DOHH2 (cell line): Measurements from ENCODE around the gene FFAR1.

ENCODE experiments used
- H3F3A ChIP-seq: fragments of 200-600 bp; sonication (generic), shearing (Covaris generic); 2 replicates; pipeline ENCODE4 v1.6.0; 2016; ENCODE audit warnings: antibody characterized with exemption, mild to moderate bottlenecking; ENCODE audit not compliant: control insufficient read depth, insufficient read depth
- H3K27ac ChIP-seq: fragments of 200-600 bp; sonication (generic); 2 replicates; pipeline ENCODE4 v1.5.1; 2014; ENCODE audit warnings: low read depth, mild to moderate bottlenecking, low read length, moderate library complexity
- H3K27me3 ChIP-seq: fragments of 200-600 bp; sonication (generic); 2 replicates; pipeline ENCODE4 v1.6.1; 2014; ENCODE audit warnings: mild to moderate bottlenecking, low read length, mixed read lengths; ENCODE audit not compliant: control insufficient read depth
- H3K36me3 ChIP-seq: fragments of 200-600 bp; sonication (generic); 2 replicates; pipeline ENCODE4 v1.6.1; 2014; ENCODE audit warnings: mild to moderate bottlenecking, low read length, moderate library complexity, mixed read lengths; ENCODE audit not compliant: control insufficient read depth
- H3K4me1 ChIP-seq: fragments of 200-600 bp; sonication (generic); 2 replicates; pipeline ENCODE4 v1.6.1; 2014; ENCODE audit warnings: mild to moderate bottlenecking, low read length, mixed read lengths; ENCODE audit not compliant: control insufficient read depth
- H3K4me2 ChIP-seq: fragments of 200-600 bp; sonication (generic); 2 replicates; pipeline ENCODE4 v1.6.0; 2014; ENCODE audit warnings: mild to moderate bottlenecking, low read length, moderate library complexity
- H3K4me3 ChIP-seq: fragments of 200-600 bp; sonication (generic); 2 replicates; pipeline ENCODE4 v1.5.1; 2014; ENCODE audit warnings: mild to moderate bottlenecking, low read length, mixed read lengths
- H3K79me2 ChIP-seq: fragments of 200-600 bp; sonication (generic); 2 replicates; pipeline ENCODE4 v1.6.1; 2014; ENCODE audit warnings: mild to moderate bottlenecking, low read length, mixed read lengths; ENCODE audit not compliant: control insufficient read depth
- H3K9me2 ChIP-seq: fragments of 200-600 bp; sonication (generic); replicated peaks from 2 replicates; pipeline ENCODE4 v1.6.1; 2014; ENCODE audit warnings: mild to moderate bottlenecking, low read length, mixed read lengths; ENCODE audit not compliant: control insufficient read depth
- H3K9me3 ChIP-seq: fragments of 200-600 bp; sonication (generic); 2 replicates; pipeline ENCODE4 v1.6.1; 2014; ENCODE audit warnings: antibody characterized with exemption, low read length, mixed read lengths; ENCODE audit not compliant: control insufficient read depth, insufficient read depth
- H4K20me1 ChIP-seq: fragments of 200-600 bp; sonication (generic); 2 replicates; pipeline ENCODE4 v1.6.0; 2014; ENCODE audit warnings: low read depth, mild to moderate bottlenecking, antibody characterized with exemption, low read length, moderate library complexity; ENCODE audit not compliant: control insufficient read depth, insufficient read depth
- EZH2phosphoT487 ChIP-seq: fragments of 200-600 bp; sonication (generic); IDR thresholded peaks from 2 replicates; pipeline ENCODE4 v1.6.1; 2017; ENCODE audit warnings: borderline replicate concordance, mild to moderate bottlenecking, antibody characterized with exemption, low read length, moderate library complexity, mixed read lengths
- TF ChIP-seq, protein P1 (sequence below): fragments of 200-600 bp; sonication (generic); IDR thresholded peaks from one replicate; pipeline ENCODE4 v1.5.1; 2014; ENCODE audit warnings: antibody characterized with exemption, mild to moderate bottlenecking, low read depth, low read length; ENCODE audit not compliant: poor library complexity, severe bottlenecking

Gene FFAR1

DNA sequence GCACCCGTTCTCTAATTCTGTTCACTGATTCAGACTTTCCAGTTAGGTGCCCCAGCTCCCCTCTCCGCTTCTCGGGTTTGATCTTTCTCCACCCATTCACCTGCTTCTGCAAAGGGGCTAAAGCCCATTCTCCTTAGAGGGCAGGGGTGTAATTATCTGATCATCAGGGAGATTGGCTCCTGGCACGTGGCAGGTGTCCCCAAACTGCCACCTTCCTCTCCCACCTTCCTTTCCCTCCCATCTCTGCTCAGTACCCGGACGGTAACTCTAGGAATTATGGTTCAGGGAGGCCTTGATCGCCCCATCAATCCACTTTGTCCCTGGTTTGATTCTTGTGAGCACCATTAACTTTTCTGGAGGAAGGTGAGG, 212 bp downstream of the FFAR1 start:
- Histone ChIP-seq H3K9me2 (no peaks in the 10 kb centered on the region), H3F3A (peaks cover 62% of the 10 kb centered on the region), H3K4me1 (peaks cover 100% of the 10 kb centered on the region), H3K4me2 (peak overlapping the region; percentile 59), H3K27ac (peak overlapping the region; percentile 92), H4K20me1 (peaks cover 19% of the 10 kb centered on the region), H3K79me2 (no peaks in the 10 kb centered on the region), H3K9me3 (no peaks in the 10 kb centered on the region), H3K27me3 (no peaks in the 10 kb centered on the region), H3K4me3 (peak overlapping the region; percentile 30), H3K36me3 (peaks cover 54% of the 10 kb centered on the region)
- TF ChIP-seq, protein P1, sequence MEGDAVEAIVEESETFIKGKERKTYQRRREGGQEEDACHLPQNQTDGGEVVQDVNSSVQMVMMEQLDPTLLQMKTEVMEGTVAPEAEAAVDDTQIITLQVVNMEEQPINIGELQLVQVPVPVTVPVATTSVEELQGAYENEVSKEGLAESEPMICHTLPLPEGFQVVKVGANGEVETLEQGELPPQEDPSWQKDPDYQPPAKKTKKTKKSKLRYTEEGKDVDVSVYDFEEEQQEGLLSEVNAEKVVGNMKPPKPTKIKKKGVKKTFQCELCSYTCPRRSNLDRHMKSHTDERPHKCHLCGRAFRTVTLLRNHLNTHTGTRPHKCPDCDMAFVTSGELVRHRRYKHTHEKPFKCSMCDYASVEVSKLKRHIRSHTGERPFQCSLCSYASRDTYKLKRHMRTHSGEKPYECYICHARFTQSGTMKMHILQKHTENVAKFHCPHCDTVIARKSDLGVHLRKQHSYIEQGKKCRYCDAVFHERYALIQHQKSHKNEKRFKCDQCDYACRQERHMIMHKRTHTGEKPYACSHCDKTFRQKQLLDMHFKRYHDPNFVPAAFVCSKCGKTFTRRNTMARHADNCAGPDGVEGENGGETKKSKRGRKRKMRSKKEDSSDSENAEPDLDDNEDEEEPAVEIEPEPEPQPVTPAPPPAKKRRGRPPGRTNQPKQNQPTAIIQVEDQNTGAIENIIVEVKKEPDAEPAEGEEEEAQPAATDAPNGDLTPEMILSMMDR = no peak
- no peak for TF ChIP-seq EZH2phosphoT487

GRCh38 chr19:35348911-35349611, 1.4 kb downstream of the FFAR1 start:
- no peak for TF ChIP-seq EZH2phosphoT487
- TF ChIP-seq, protein P1 = no peak
- Histone ChIP-seq H3K36me3 (peaks cover 43% of the 10 kb centered on the region), H3K27me3 (no peaks in the 10 kb centered on the region), H3K4me1 (peaks cover 91% of the 10 kb centered on the region), H3K9me2 (no peaks in the 10 kb centered on the region), H3K4me3 (peak overlapping the region; percentile 30), H3F3A (peaks cover 52% of the 10 kb centered on the region), H3K4me2 (peak overlapping the region; percentile 59), H3K79me2 (no peaks in the 10 kb centered on the region), H3K27ac (peak overlapping the region; percentile 92), H4K20me1 (peaks cover 14% of the 10 kb centered on the region), H3K9me3 (no peaks in the 10 kb centered on the region)

GRCh38 chr19:35349614-35350521, 2.2 kb downstream of the FFAR1 start:
- H3K4me1 ChIP-seq = peaks cover 83% of the 10 kb centered on the region
- TF ChIP-seq EZH2phosphoT487 = no peak
- TF ChIP-seq, protein P1 = no peak
- H3K9me2 ChIP-seq = no peaks in the 10 kb centered on the region
- peak overlapping the region; percentile 33 for H3K4me3 ChIP-seq
- peaks cover 44% of the 10 kb centered on the region for H3F3A ChIP-seq
- no peaks in the 10 kb centered on the region for H3K9me3 ChIP-seq
- no peaks in the 10 kb centered on the region for H3K27me3 ChIP-seq
- H4K20me1 ChIP-seq = peaks cover 7% of the 10 kb centered on the region; the same call in 1 of the 2 replicates
- H3K4me2 ChIP-seq = peak overlapping the region; percentile 59
- H3K27ac ChIP-seq = peak overlapping the region; percentile 92
- H3K36me3 ChIP-seq = peaks cover 35% of the 10 kb centered on the region
- H3K79me2 ChIP-seq = no peaks in the 10 kb centered on the region
